HepG2 (cell line): ENCODE results near the gene ACSM5. TPM values are rescaled to one million over a fixed set of nuclear protein-coding genes. Genes with fewer than 3 reads are reported as not detected.
A peak's percentile ranks its signal among the peaks of the same experiment; 100 is the strongest.

ENCODE experiments used
- CBX5 ChIP-seq: sonication (generic); formaldehyde crosslinking; IDR thresholded peaks from 2 replicates; pipeline ENCODE4 v1.4.0; 2020; ENCODE audit warnings: missing genetic modification reagents, borderline replicate concordance
- GATAD2A ChIP-seq: IDR thresholded peaks from 2 replicates; pipeline ENCODE4 v1.6.1; 2016
- HNF4G ChIP-seq, 2 experiments: sonication (generic) in 1 of 2; formaldehyde crosslinking in 1 of 2; IDR thresholded peaks; 2 replicates each; pipeline versions ENCODE4 v1.4.0 to v1.6.1; 2011 to 2020; ENCODE audit warnings: borderline replicate concordance in 2 of 2, low read depth in 2 of 2, mild to moderate bottlenecking in 2 of 2, low read length in 1 of 2, missing genetic modification reagents in 1 of 2, moderate library complexity in 1 of 2
- PAXIP1 ChIP-seq: sonication (generic); formaldehyde crosslinking; conservative IDR thresholded peaks from 2 replicates; pipeline ENCODE4 v1.4.0; 2020; ENCODE audit warnings: mild to moderate bottlenecking, missing genetic modification reagents, moderate library complexity
- SALL1 ChIP-seq: sonication (generic); formaldehyde crosslinking; IDR thresholded peaks from 2 replicates; pipeline ENCODE4 v1.8.0; 2022; ENCODE audit warnings: mild to moderate bottlenecking, missing genetic modification reagents
- SAP130 ChIP-seq: IDR thresholded peaks from 2 replicates; pipeline ENCODE4 v1.6.1; 2016; ENCODE audit warnings: low read depth
- SCMH1 ChIP-seq: sonication (generic); formaldehyde crosslinking; IDR thresholded peaks from 2 replicates; pipeline ENCODE4 v1.9.0; 2021; ENCODE audit warnings: missing genetic modification reagents, mild to moderate bottlenecking, borderline replicate concordance
- THYN1 ChIP-seq: sonication (generic); formaldehyde crosslinking; IDR thresholded peaks from 2 replicates; pipeline ENCODE4 v1.8.1; 2023; ENCODE audit warnings: low read depth, mild to moderate bottlenecking, moderate library complexity, missing genetic modification reagents, borderline replicate concordance
- ZNF431 ChIP-seq: sonication (generic); formaldehyde crosslinking; IDR thresholded peaks from 2 replicates; pipeline ENCODE4 v1.9.0; 2022; ENCODE audit warnings: missing genetic modification reagents, low read depth, mild to moderate bottlenecking, borderline replicate concordance
- ZNF850 ChIP-seq: sonication (generic); formaldehyde crosslinking; conservative IDR thresholded peaks from 2 replicates; pipeline ENCODE4 v1.9.0; 2021; ENCODE audit warnings: mild to moderate bottlenecking, missing genetic modification reagents
- polyA plus RNA-seq, 8 experiments: library from polyadenylated mRNA; depleted of rRNA in 3 of 8; stranded (reverse) in 7 of 8; unstranded in 1 of 8; fragments of >200 nt; fragmentation: Illumina TruSeq in 4 of 8; extraction: Trizol in 4 of 8; gene quantifications; 2 replicates each; pipeline versions ENCODE4 v1.2.1 to v1.2.3, GENCODE V29; 2011 to 2016; ENCODE audit warnings: low read depth in 4 of 8, missing spikeins in 1 of 8, mixed read lengths in 1 of 8; ENCODE audit not compliant: insufficient read depth in 1 of 8
- total RNA-seq, 5 experiments: library from RNA; depleted of rRNA; stranded (reverse); fragments of >200 nt; fragmentation: Illumina TruSeq; extraction: Trizol; gene quantifications; 2 replicates each; pipeline ENCODE4 v1.2.3, GENCODE V29; 2016; ENCODE audit warnings: low read depth in 1 of 5
- TF ChIP-seq, protein P1 (sequence below): sonication (generic); formaldehyde crosslinking; IDR thresholded peaks from 2 replicates; pipeline ENCODE4 v1.4.0; 2020; ENCODE audit warnings: missing genetic modification reagents, borderline replicate concordance
- TF ChIP-seq, protein P2 (sequence below): sonication (generic); formaldehyde crosslinking; IDR thresholded peaks from 2 replicates; pipeline ENCODE4 v1.9.0; 2021; ENCODE audit warnings: mild to moderate bottlenecking, missing genetic modification reagents

The ACSM5 gene
- total and polyA plus RNA-seq, 2 of the 13 experiments (the other 11 are each of a cell fraction or from before 2014, with no cell fraction given), result 9.1 to 15.0 TPM

- TF ChIP-seq, protein P1, sequence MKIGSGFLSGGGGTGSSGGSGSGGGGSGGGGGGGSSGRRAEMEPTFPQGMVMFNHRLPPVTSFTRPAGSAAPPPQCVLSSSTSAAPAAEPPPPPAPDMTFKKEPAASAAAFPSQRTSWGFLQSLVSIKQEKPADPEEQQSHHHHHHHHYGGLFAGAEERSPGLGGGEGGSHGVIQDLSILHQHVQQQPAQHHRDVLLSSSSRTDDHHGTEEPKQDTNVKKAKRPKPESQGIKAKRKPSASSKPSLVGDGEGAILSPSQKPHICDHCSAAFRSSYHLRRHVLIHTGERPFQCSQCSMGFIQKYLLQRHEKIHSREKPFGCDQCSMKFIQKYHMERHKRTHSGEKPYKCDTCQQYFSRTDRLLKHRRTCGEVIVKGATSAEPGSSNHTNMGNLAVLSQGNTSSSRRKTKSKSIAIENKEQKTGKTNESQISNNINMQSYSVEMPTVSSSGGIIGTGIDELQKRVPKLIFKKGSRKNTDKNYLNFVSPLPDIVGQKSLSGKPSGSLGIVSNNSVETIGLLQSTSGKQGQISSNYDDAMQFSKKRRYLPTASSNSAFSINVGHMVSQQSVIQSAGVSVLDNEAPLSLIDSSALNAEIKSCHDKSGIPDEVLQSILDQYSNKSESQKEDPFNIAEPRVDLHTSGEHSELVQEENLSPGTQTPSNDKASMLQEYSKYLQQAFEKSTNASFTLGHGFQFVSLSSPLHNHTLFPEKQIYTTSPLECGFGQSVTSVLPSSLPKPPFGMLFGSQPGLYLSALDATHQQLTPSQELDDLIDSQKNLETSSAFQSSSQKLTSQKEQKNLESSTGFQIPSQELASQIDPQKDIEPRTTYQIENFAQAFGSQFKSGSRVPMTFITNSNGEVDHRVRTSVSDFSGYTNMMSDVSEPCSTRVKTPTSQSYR (CRISPR knock-in tag), result no peak
- TF ChIP-seq HNF4G (IDR thresholded peaks at IDR 0.05; ENCODE audit: borderline replicate concordance, low read depth, low read length), result peak; percentile 72
- no peak for TF ChIP-seq HNF4G (CRISPR knock-in tag; IDR thresholded peaks at IDR 0.05; ENCODE audit: borderline replicate concordance, low read depth)
- peak; percentile 31; the same call in 1 of the 2 replicates for TF ChIP-seq PAXIP1 (CRISPR knock-in tag)
- TF ChIP-seq CBX5, result no peak
- TF ChIP-seq GATAD2A (CRISPR knock-in tag), result peak; percentile 23; the same call in 1 of the 2 replicates
- peak; percentile 18; the same call in 1 of the 2 replicates for TF ChIP-seq SAP130 (CRISPR knock-in tag)
- TF ChIP-seq ZNF850, result no peak
- TF ChIP-seq SCMH1 (CRISPR knock-in tag), result no peak
- peak; percentile 70 for TF ChIP-seq SALL1
- TF ChIP-seq ZNF431 (CRISPR knock-in tag), result no peak
- TF ChIP-seq, protein P2, sequence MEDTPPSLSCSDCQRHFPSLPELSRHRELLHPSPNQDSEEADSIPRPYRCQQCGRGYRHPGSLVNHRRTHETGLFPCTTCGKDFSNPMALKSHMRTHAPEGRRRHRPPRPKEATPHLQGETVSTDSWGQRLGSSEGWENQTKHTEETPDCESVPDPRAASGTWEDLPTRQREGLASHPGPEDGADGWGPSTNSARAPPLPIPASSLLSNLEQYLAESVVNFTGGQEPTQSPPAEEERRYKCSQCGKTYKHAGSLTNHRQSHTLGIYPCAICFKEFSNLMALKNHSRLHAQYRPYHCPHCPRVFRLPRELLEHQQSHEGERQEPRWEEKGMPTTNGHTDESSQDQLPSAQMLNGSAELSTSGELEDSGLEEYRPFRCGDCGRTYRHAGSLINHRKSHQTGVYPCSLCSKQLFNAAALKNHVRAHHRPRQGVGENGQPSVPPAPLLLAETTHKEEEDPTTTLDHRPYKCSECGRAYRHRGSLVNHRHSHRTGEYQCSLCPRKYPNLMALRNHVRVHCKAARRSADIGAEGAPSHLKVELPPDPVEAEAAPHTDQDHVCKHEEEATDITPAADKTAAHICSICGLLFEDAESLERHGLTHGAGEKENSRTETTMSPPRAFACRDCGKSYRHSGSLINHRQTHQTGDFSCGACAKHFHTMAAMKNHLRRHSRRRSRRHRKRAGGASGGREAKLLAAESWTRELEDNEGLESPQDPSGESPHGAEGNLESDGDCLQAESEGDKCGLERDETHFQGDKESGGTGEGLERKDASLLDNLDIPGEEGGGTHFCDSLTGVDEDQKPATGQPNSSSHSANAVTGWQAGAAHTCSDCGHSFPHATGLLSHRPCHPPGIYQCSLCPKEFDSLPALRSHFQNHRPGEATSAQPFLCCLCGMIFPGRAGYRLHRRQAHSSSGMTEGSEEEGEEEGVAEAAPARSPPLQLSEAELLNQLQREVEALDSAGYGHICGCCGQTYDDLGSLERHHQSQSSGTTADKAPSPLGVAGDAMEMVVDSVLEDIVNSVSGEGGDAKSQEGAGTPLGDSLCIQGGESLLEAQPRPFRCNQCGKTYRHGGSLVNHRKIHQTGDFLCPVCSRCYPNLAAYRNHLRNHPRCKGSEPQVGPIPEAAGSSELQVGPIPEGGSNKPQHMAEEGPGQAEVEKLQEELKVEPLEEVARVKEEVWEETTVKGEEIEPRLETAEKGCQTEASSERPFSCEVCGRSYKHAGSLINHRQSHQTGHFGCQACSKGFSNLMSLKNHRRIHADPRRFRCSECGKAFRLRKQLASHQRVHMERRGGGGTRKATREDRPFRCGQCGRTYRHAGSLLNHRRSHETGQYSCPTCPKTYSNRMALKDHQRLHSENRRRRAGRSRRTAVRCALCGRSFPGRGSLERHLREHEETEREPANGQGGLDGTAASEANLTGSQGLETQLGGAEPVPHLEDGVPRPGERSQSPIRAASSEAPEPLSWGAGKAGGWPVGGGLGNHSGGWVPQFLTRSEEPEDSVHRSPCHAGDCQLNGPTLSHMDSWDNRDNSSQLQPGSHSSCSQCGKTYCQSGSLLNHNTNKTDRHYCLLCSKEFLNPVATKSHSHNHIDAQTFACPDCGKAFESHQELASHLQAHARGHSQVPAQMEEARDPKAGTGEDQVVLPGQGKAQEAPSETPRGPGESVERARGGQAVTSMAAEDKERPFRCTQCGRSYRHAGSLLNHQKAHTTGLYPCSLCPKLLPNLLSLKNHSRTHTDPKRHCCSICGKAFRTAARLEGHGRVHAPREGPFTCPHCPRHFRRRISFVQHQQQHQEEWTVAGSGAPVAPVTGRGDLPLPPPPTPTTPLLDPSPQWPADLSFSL, result no peak
- TF ChIP-seq THYN1, result no peak
Observed at GRCh38 chr16:20484726-20485125, 75.4 kb downstream of the ACSM5 start (continued).
